ENCODE measurements around the gene GAB4. TPM values are rescaled to one million over a fixed set of nuclear protein-coding genes. Genes with fewer than 3 reads are reported as not detected.
A peak's percentile ranks its signal among the peaks of the same experiment; 100 is the strongest.

GAB4 gene
- total RNA-seq, 4 donors from 2014 or later, result 0.16 to 0.61 (median 0.46) TPM; not detected in 1

GRCh38 chr22:16961477-16962186 is 46.4 kb downstream of the GAB4 start:
- TF ChIP-seq CTCF (IDR thresholded peaks at IDR 0.05) (no peak), POLR2A (IDR thresholded peaks at IDR 0.05) (no peak)
- intact Hi-C loops (cut with DNase I; ENCODE audit: low total_unique reads), result no loop called here
- whole genome bisulfite sequencing, 2 donors, result 72 to 81% methylated on average over 14 of the region's 14 CpGs
- H3K4me3 ChIP-seq (ENCODE audit: low read depth, poor library complexity, severe bottlenecking), result no peak overlapping the region
- DNase-seq (ENCODE audit: low spot score in 2 of 2), result peak in 1 of 2 donors; percentile 76

DNA sequence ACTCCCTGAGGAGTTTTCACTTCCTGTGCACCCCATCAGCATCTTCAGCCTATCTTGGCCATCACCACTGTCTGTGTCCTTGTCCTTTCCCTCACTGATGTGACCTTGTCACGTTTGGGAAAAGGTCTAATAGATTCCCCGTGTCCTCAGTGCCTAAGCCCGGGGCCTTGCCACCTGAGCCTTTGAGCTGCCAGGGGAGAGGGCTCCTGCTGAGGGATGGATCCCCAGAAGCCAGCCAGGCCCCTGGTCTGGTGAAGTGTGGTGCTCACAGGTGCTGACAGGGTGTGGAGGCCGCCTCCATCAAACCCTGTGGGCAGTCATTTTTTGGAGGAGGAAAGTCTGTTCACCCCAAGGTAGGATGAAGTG is 47.2 kb downstream of the GAB4 start:
- intact Hi-C loops (cut with DNase I; ENCODE audit: low total_unique reads), result no loop called here
- peak in 1 of 2 donors; percentile 69 for DNase-seq (ENCODE audit: low spot score in 2 of 2)
- 74 to 84% methylated on average over 4 of the region's 4 CpGs for WGBS, 2 donors
- no peak overlapping the region for H3K4me3 ChIP-seq (ENCODE audit: low read depth, poor library complexity, severe bottlenecking)
- TF ChIP-seq POLR2A (IDR thresholded peaks at IDR 0.05) (no peak), CTCF (IDR thresholded peaks at IDR 0.05) (no peak)

DNA sequence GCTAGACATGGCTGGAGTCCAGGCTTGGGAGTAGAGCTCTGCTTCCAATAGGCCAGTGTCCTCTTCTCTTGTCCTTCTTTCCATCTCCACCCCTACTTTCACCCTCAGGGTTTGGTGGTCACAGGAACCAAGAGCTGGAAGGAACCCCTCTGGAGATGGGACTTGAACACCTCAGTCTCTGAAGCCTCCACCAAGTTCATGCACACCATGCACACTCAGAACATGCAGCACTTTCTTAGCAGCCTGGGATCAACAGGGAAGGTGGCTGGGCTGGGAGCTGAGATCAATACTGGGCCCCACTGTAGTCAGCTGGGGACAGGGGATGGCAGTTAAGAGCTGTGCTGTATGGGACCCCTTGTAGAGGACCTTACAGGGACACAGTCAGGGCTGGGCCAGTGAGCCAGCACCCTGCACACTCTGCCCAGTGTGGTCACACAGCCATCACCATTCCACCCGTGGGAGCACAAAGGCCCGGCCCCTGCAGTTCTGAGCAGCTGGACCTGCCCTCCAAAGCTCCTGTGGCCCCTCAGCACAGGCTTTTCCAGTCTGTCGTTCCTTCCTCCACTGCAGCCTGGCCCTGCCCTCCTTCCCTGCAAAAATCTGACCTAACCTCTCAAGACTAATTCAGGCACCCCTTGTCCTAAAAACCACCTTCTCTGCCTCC is 47.7 kb downstream of the GAB4 start:
- WGBS, 2 donors, result 84 to 87% methylated on average over 3 of the region's 3 CpGs
- no peak for TF ChIP-seq CTCF (IDR thresholded peaks at IDR 0.05)
- no peak for TF ChIP-seq POLR2A (IDR thresholded peaks at IDR 0.05)
- H3K4me3 ChIP-seq (ENCODE audit: low read depth, poor library complexity, severe bottlenecking), result no peak overlapping the region
- DNase-seq (ENCODE audit: low spot score in 2 of 2), result peak in 1 of 2 donors; percentile 65
- intact Hi-C loops (cut with DNase I; ENCODE audit: low total_unique reads), result no loop called here

GRCh38 chr22:16959345-16959930 is 48.6 kb downstream of the GAB4 start:
- 84 to 90% methylated on average over 10 of the region's 10 CpGs for WGBS, 2 donors
- intact Hi-C loops (cut with DNase I; ENCODE audit: low total_unique reads), result no loop called here
- H3K4me3 ChIP-seq (ENCODE audit: low read depth, poor library complexity, severe bottlenecking), result no peak overlapping the region
- TF ChIP-seq CTCF (IDR thresholded peaks at IDR 0.05), result no peak
- no peak for TF ChIP-seq POLR2A (IDR thresholded peaks at IDR 0.05)
- DNase-seq (ENCODE audit: low spot score in 2 of 2), result peak in 1 of 2 donors; percentile 45

DNA sequence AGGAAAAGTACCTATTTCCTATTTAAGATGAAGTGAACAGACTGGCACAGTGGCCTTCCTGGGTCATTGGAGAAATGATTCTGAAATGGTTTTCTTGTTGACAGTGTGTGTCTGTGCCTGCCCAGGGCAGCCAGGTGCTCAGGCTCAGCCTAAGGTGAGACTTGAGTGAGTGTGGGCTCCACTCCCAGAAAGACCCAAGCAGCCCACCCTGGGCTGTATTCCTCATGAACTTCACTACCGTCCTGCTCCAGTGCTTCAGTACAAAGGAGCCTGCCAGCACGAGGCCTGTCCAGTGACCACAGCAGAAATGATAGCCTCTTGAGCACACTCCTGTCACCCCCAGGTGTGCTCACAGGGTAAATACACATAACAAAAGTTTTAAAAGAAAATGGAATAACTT is 49.5 kb downstream of the GAB4 start:
- WGBS, 2 donors, result 90 to 98% methylated on average over 2 of the region's 2 CpGs
- peak in 1 of 2 donors; percentile 48 for DNase-seq (ENCODE audit: low spot score in 2 of 2)
- no peak overlapping the region for H3K4me3 ChIP-seq (ENCODE audit: low read depth, poor library complexity, severe bottlenecking)
- intact Hi-C loops (cut with DNase I; ENCODE audit: low total_unique reads), result no loop called here
- TF ChIP-seq CTCF (IDR thresholded peaks at IDR 0.05) (no peak), POLR2A (IDR thresholded peaks at IDR 0.05) (no peak)

All from lower leg skin (tissue), 4 donors.